Hepatic stellate cell (primary cell): ENCODE measurements around the gene NMRK1.

ENCODE experiments used
- DNase-seq: peaks from one replicate; pipeline ENCODE4 v3.0.0; 2011; ENCODE audit warnings: low spot score

NMRK1 gene

GRCh38 chr9:75087824-75088645 is at the start of gene NMRK1, which contains the start of gene OSTF1:
TSS of gene NMRK1 (minus strand) at chr9:75088155. CDS start at chr9:75083115, 5,040 bp downstream.
TSS of gene OSTF1 (plus strand) at chr9:75088514. CDS start at chr9:75088693, 179 bp downstream.
- peak; percentile 96 for DNase-seq

DNA sequence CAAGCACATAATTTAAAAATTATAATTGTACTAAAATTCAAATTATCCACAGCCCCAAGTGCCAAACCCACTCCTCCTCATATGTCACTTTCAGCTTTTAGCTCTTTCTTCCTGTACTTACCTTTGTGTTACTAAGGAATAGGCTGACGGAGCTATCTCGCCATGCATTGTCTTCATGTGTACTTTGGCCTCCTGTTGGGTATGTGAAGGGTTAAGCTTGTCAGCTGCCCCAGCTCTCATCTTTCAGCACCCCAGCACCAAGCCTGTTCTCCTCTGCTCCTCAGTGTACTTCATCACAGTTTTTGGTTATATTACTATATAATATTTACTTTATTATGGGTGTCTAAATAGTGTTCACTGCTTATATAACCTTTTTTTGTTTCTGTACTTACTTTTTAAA is 46.5 kb upstream of the NMRK1 start:
- DNase-seq, result no peak

GRCh38 chr9:75133396-75133795 is 45.4 kb upstream of the NMRK1 start:
- DNase-seq, result no peak

GRCh38 chr9:75132244-75132643 is 44.3 kb upstream of the NMRK1 start:
- no peak for DNase-seq

DNA sequence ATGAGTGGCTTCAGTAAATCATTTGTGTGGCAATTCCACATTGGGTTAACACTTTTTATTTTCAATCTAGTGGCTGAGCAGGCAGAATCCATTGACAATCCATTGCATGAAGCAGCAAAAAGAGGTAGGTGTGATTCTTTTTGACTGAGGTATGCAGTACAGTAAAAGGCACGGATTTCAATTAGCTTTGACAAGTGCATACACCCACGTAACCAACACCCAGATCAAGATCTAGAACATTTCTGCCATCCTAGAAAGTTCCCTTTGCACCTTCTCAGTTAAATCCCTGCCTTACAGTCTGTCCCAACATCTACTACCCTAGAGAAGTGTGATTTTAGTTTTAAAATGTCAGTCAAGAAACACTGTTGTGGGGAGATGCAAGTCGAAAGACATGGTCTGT is 43.7 kb upstream of the NMRK1 start:
- DNase-seq, result no peak

GRCh38 chr9:75130621-75131230 is 42.8 kb upstream of the NMRK1 start:
- no peak for DNase-seq

GRCh38 chr9:75130172-75130571 is 42.2 kb upstream of the NMRK1 start:
- no peak for DNase-seq

DNA sequence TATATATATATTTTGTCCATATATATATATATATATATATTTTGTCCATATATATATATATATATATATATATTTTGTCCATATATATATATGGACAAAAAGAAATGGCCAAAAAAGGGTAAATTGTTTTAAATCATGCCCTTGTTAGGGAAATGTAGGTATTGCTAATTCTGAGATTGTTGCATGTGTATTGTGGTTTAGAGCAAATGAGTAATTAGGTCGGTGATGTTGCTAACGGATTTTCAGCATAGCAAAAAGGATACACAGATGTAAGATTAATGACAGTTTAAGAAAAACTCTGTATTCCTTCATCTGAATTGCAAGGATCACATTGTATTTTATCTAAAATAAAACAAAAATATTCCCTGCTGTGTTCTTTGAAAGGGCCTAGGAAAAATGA is 40.6 kb upstream of the NMRK1 start:
- DNase-seq, result no peak

GRCh38 chr9:75123696-75124095 is 35.7 kb upstream of the NMRK1 start:
- no peak for DNase-seq

GRCh38 chr9:75121914-75122558 is 34.1 kb upstream of the NMRK1 start:
- DNase-seq, result no peak

DNA sequence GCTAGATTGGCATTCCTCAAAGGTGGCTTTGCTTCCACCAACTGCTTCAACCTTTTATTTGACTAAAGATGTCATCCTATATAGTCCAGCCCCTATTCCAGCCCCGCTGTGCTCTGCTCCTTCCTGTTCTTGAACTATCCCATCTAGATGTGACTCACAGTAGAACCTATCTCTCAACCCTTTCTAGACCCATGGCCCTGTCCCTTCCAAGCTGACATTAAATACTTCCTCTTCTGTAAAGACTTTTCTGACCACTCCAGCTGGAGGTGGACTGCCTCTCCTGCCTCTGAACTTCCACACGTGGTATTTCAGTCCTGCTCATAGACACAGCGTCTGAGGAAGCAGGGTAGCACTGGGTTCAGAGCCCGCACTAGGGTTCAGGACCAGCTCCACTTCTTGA is 32.7 kb upstream of the NMRK1 start:
- DNase-seq, result no peak

DNA sequence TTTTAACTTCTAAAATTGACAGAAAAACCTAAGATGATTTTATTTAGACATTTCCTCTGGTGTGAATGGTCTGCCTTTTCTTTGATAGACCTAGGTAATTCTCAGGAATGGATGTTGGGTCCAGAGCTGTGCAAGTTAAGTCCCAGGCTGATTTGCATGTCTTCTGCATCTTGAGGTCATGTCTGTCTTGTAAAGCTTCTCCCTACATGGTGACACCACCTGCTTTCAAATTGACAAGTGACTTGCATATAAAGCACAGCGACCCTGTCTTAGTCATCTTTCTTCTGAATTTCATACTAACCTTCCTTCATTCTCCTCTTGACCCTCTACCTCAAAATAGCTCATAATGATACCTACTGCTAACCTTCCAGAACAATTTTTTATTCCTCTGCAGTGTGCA is 29.6 kb upstream of the NMRK1 start:
- no peak for DNase-seq

GRCh38 chr9:75116306-75116705 is 28.4 kb upstream of the NMRK1 start:
- no peak for DNase-seq

GRCh38 chr9:75112789-75113188 is 24.8 kb upstream of the NMRK1 start:
- DNase-seq, result no peak

DNA sequence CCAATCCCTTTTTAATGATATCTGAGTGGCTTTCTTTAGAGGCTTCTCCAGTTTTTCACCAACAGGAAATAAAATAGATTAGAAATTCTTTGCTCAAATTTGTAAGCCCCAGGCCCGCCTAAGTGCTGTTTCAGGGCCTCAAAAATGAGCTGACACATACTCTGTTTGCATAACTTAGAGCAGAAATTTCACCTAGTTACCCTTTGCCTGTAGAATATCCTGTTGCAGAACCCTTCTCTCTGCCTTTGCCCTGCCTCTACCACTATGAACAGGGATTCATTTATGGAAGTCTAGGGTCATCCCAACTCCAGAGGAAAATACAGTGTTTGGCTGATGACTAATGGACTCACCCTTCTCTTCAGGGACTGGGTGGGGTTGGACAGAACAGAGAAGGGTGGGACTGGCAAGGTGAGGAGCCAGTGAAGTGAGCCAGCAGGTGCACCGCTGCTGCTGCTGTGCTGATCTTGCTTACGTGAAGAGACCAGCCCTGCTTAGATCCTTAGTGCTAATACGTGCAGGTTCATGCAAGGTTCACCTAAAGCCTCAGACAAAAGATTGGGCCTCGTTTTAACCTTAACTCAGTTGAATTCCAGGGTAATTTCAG is 23.2 kb upstream of the NMRK1 start:
- DNase-seq, result no peak

DNA sequence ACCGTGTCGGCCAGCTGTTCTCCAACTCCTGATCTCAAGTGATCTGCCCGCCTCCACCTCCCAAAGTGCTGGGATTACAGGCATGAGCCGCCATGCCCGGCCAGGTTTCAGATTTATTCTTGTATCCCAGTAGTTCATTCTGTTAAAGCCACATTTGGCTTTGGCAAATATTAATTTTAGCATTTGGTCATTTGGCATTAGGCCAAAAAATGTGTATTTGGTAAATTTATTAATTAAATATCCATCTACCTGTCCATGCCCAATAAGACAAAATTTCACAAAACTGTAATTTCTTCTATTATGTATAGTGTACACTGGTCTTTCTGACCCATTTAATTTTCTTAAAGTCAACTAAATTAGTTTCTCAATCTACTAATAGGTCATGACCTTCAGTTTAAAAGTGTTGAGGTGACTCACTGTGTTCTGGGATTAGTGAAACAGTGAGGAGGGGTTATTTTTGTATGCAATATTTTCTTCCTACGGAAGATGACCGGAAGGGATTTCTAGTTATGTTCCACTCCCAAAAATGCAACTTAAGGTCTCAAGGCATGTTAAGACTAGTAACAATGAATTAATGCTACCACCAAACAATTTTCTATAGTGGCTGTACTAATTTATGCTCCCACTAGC is 21.4 kb upstream of the NMRK1 start:
- no peak for DNase-seq

DNA sequence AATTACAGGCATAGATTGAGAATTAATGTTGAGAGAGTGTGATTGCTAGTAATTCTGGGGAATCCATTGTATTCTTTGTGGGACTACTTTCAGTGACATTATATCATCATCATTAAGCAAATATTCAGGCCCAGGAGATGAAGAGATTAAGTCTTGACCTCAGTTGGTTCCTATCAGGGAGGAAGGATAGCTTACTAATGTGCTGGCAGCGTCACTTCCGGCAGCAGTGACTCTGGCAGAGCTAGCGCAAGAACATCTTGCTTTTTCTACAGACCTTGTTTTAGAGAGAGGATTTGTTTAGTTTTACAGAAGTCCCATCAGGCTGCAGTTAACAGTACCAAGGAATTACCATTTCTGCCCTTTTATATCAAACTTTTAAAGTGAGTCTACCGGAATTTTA is 20.6 kb upstream of the NMRK1 start:
- DNase-seq, result peak; percentile 69

- no peak for DNase-seq
Measured at GRCh38 chr9:75106857-75107256, 18.9 kb upstream of the NMRK1 start.

DNA sequence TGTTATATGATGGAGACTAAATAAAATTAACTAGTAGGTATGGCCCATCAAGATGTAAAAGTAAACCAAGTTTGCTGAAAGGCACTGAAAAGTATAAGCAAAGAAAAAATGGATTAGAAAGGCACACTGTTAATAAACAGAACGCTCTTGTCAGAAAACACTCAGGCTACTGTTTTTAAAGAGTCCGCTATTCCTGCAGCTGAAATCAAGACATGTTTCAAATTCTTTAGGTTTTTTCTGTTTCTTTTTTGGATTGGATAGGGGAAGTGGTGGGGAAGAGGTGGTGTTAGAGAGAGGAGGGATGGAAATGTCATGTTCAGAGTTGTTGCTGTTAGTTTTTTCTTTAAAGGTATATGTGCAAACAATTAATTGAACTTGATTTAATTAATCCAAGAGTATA is 17.9 kb upstream of the NMRK1 start:
- DNase-seq, result no peak

GRCh38 chr9:75105019-75105540 is 17.1 kb upstream of the NMRK1 start:
- no peak for DNase-seq

DNA sequence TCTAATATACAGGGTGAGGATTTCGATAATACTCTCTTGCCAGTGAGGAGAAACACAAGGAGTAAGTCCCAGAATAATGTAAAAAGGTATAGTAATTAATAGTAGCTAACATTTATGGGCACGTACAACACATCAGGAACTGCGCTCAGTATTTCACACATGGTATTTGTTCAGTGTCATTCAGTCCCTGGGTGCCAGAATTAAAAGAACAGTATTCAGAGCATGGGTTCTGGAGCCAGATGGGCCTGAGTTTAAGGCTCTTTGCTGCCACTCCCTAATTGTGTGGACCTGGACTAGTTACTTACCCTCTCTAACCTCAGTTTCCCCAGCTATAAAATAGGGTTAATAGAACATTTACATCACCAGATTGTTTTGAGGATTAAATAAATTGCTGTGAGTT is 16.7 kb upstream of the NMRK1 start:
- DNase-seq, result no peak

DNA sequence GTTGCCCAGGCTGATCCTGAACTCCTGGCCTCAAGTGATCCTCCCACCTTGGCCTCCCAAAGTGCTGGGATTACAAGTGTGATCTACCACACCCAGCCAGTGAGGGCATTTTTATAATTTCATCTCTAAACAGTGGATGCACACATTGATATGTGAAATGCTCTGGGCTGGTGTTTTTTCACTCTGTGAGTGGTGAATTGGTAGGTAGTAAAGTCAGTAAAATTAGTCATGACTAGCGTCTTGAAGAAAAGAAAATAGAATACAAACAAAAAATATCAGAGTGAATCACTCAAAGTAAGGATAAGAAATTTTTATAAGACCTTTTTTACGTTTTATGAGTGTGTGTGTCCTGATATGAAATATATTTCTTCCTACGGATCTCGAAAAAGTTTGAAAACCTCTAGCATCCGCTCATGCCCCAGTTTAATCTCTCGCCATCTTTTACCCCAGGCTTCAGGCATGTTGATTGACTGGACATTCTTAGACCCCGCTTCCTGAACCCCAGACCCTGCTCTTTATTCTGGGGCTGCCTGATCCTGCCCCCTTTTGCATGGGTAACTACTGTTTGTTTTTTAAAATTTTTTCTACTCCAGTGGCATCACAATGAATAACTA is 14.3 kb upstream of the NMRK1 start:
- no peak for DNase-seq
